NCI-H774 (cell line): ENCODE measurements around the gene HYAL1.
"Not testable (repeated sequence)": the region's sequence is repeated elsewhere in the genome, so short reads cannot be mapped to it uniquely, and the experiment has no call there.

ENCODE experiments used
- DNase-seq: peaks from one replicate; lab custom pipeline; 2025; lab: John Stamatoyannopoulos, UW

The HYAL1 gene

GRCh38 chr3:50294089-50294488, 9.3 kb downstream of the HYAL1 start:
- no peak for DNase-seq

DNA sequence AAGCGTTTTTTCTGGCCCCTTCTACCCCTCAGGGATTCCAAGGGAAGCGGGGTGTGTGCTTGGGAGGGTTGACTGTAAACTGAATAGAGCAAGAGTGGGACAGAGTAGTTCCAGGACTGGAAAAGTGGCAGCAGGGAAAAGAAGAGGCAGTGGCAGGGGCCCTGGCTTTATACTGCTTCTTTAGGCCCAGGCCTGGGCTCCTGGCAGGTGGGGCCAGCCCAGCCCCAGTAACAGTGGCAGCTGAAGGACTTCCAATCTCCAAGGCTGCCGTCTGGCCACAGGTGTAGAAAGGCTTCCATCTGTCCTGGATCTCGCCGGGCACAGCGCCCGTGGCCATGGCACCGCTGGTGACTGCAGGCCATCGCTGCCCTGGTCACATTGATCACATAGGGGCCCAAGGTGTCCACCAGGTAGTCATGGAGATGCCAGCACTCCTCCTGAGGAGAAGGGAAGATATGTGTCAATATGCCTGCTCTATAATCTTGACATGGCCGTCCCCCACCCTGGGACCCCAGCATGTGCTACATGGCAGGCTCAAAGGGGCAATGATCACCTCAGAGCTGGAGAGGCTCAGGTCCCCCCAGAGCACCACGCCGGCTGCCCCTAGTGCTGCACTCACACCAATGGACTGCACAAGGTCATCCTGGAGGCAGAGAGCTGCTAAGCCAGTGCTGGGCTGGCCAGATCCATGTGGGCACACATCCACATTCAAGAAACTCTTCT, 10.1 kb downstream of the HYAL1 start:
- DNase-seq, result no peak

DNA sequence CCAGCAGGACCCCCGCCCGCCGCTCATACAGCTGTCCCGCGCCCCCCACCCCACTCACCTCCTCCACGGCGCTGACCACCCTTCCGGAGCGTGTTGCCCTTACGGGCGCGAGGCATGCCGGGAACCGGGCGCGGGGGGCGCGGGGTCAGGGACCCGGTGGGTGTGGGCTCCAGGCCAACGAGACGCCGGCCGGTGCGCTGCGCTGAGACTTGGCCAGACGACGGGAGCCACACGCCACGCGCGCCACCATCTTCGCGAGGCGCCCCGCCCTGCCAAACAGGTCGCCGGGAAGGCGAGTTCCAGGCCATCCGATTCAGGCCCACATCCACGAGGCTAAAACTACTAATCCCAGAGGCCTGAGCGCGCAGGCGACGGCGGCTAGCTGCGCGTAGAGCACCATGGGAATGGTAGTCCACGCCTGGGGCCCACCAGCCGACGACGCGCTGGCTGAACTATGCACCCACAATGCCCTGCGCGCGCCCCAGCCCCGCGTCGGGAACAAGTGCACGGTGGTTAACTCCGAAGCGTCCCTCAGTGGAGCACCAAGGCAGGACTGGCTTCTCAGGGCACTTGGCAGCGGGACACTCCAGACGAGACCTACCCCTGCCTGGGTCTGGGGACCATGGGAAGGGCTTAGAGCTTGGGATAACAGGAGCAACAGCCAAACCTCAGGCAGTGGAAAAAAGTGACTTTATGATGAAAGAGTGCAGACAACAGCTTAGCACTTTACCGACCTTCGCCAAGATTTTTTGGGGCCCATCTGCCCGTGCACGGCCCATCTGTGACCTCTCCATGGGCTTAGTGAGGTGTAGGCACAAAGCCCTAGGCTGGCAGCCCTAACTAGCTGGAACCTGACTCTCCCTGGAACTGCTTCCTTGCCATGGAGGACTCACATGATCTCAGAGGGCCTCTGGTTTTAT, 11.0 kb downstream of the HYAL1 start, which contains the start of gene IFRD2:
IFRD2 (minus strand) TSS at position 271 of the 920 bp plus-strand sequence; CDS start at position 116, 155 bp downstream.
- DNase-seq, result peak; percentile 80

- no peak for DNase-seq
Measured at GRCh38 chr3:50290161-50290641, 13.2 kb downstream of the HYAL1 start.

DNA sequence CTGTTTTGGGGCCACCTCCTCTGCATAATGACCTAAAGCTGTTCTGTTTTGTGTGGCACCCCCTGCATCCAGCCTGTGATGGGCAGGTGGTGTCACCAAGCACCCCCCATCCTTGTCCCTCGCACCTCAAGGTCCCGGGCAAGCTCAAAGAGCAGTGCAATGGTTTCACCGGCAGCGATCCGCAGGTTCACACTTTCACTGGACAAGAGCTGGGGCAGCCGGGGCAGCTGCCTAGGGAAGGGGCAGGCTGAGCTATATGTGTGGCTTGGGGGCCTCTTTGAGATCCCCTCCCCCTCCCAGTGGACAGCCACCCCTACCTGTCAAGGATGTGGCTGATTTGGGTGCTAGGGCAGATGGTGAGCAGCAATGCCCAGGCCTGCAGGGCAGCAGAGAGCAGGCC, 14.2 kb downstream of the HYAL1 start:
- no peak for DNase-seq

DNA sequence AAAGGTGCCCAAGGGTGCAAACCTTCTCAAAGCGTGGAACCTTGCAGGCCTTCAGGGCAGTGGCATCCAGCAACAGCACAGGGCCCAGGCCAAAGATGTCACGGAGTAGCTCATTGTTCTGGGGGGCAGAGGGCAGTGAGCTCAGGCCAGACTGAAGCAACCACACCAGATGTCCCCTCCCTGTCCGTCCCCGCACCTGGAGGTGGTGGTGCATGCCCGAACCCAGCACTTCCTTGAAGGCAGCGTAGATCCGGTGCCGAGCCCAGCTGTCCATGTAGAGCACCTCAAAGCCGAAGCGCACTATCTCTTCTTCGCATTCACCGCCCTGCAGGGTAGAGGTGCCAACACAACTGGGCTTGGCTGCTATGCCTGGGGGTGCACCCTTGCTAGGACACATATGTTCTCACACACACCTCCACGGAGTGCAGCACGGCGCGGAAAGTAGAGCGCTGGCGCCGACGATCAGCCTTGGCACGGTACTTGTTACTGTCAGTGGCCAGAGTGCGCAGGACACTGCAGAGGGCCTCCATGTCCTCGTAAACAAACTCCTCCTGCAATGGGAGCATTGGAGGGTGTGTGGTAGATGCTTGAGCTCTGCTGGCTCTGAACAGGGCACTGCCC, 14.9 kb downstream of the HYAL1 start:
- DNase-seq, result no peak

DNA sequence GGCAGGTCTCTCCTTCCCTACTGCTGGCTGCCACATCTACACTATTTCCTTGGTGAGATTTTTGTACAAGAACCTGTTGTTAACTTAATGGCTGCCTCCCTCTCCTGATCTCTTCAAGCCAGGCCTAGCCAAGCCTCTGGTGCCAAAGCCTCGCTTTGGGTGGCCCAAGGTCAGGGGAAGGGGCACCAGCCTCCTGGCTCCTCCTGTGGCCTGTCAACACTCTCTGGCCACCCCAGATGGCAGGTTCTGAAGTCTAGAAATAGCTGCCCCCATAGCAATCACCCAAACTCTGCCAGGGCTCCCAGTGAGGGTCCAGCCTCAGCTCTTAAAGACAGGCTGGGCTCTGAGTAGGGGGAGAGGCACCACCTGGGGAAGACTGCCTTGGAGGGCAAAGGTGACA, 16.1 kb downstream of the HYAL1 start:
- DNase-seq, result no peak

GRCh38 chr3:50286322-50287227, 16.8 kb downstream of the HYAL1 start:
- DNase-seq, result no peak

GRCh38 chr3:50284121-50284520, 19.3 kb downstream of the HYAL1 start:
- DNase-seq, result not testable (repeated sequence)

DNA sequence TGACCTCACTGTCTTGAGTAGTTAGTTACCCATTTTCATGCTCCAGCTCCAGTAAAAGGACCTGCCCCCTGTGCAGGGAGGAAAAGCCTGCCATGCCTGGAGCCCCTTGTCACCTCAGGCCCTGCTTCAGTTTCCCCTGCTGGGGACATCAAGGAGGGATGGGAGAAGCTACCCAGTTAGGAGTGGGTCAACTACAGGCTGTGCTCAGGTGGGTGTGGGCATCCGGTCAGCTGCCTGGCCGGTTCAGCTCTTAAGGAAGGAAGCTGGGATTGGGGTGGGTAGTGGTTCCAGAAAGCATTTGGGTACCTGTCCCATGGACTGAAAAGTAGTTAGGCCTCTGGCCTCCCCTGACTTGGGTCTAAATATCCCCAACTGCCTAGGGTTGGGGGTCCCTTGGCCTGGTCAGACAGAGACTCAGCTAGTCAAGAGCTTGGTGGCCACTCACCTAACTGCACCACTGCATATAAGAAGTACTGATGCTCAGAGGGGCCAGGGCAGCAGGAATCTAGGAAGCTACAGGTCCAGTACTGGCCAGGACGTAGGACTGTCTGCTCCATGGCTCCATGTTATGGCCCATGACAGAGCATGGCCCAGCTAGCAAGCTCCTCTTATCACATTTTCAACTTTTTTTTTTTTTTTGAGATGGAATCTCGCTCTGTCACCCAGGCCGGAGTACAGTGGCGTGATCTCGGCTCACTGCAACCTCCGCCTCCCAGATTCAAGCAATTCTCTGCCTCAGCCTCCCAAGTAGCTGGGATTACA, 23.9 kb downstream of the HYAL1 start:
- no peak for DNase-seq

DNA sequence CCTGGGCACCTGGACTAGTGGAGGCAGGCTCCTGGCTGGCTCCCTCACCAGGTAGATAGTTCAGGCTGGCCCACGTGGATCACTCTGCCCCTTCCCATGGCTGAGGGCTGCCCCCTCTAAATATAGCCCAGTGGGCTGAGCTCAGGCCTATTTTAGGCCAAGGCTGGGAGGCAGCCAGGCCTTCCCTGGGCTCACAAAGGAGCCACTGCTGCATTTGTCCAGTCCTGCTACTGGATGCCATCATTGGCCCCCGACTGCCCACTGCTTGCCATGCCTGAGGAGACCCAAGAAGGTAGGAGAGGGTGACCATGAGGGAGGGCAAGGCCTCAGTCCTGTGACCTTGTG, 24.5 kb downstream of the HYAL1 start, which contains the start of gene LSMEM2:
LSMEM2 (plus strand) TSS at position 208 of the 345 bp plus-strand sequence; CDS start at position 235, 27 bp downstream.
- DNase-seq, result no peak

- DNase-seq, result no peak
Measured at GRCh38 chr3:50278123-50278879, 25.1 kb downstream of the HYAL1 start.

- no peak for DNase-seq
Measured at GRCh38 chr3:50276762-50277101, 26.6 kb downstream of the HYAL1 start.

- DNase-seq, result no peak
Measured at GRCh38 chr3:50275996-50276761, 27.2 kb downstream of the HYAL1 start.

- no peak for DNase-seq
Measured at GRCh38 chr3:50275141-50275995, 28.0 kb downstream of the HYAL1 start.

- peak; percentile 21 for DNase-seq
Measured at GRCh38 chr3:50274371-50275104, 28.8 kb downstream of the HYAL1 start.

DNA sequence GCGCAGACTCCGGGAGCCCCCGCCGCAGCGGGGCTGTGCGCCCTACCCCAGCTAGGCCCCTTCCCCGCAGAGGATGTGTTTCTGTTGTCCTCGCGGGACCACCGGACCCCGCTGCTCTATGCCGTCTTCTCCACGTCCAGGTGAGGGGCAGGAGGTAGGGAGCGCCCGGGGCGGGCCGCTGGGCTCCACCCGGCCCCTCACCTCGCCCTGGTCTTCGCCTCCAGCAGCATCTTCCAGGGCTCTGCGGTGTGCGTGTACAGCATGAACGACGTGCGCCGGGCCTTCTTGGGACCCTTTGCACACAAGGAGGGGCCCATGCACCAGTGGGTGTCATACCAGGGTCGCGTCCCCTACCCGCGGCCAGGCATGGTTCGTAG, 29.7 kb downstream of the HYAL1 start:
- DNase-seq, result no peak
